Omental fat pad (tissue), 4 donors: Measurements from ENCODE around the gene CCND1. TPM values are rescaled to one million over a fixed set of nuclear protein-coding genes. Genes with fewer than 3 reads are reported as not detected.
A peak's percentile ranks its signal among the peaks of the same experiment; 100 is the strongest.

Source experiments
- ATAC-seq: fragments of 150-250 bp; one replicate; pipeline ENCODE4 v1.9.1; 2016; ENCODE audit warnings: mild to moderate bottlenecking, moderate library complexity; ENCODE audit not compliant: low FRiP score
- DNase-seq: peaks from one replicate; pipeline ENCODE4 v3.0.0-alpha.2; 2019; ENCODE audit warnings: low spot score
- CTCF ChIP-seq, 3 donors: fragments of 450-650 bp; IDR thresholded peaks; one replicate each; pipeline ENCODE4 v1.5.1; 2016 to 2017; ENCODE audit warnings: antibody characterized with exemption in 3 of 3, mild to moderate bottlenecking in 3 of 3, moderate library complexity in 2 of 3
- total RNA-seq, 4 donors: library from RNA; depleted of rRNA; stranded (reverse); fragments of >200 nt; gene quantifications; one replicate each; pipeline ENCODE4 v1.1.0, GENCODE V29; 2016

The CCND1 gene
- total RNA-seq, 4 donors from 2014 or later, result 40.3 to 216 (median 58.2) TPM

GRCh38 chr11:69636512-69637197 is 4.3 kb upstream of the CCND1 start:
- DNase-seq, result no peak
- ATAC-seq, result peak; percentile 51
- TF ChIP-seq CTCF (IDR thresholded peaks at IDR 0.05), result no peak

- DNase-seq (no peak), ATAC-seq (no peak)
- TF ChIP-seq CTCF (IDR thresholded peaks at IDR 0.05), result no peak
These were observed 3.6 kb upstream of the CCND1 start for GRCh38 chr11:69637198-69637940.

- TF ChIP-seq CTCF (IDR thresholded peaks at IDR 0.05), result no peak
- DNase-seq (no peak), ATAC-seq (no peak)
These were observed 2.8 kb upstream of the CCND1 start for GRCh38 chr11:69637941-69638871.

- ATAC-seq (peak; percentile 61), DNase-seq (peak; percentile 73)
- TF ChIP-seq CTCF (IDR thresholded peaks at IDR 0.05), result no peak
These were observed 1.8 kb upstream of the CCND1 start for GRCh38 chr11:69638941-69639681.

GRCh38 chr11:69639831-69640230 is 1.1 kb upstream of the CCND1 start:
- ATAC-seq (no peak), DNase-seq (no peak)
- TF ChIP-seq CTCF (IDR thresholded peaks at IDR 0.05), result no peak

- ATAC-seq, result no peak
- TF ChIP-seq CTCF (IDR thresholded peaks at IDR 0.05), result no peak
- no peak for DNase-seq
These were observed 529 bp upstream of the CCND1 start for GRCh38 chr11:69640260-69640994.
